GM08714 (cell line): ENCODE data around the gene CCN5.
"Not testable (repeated sequence)": the region's sequence is repeated elsewhere in the genome, so short reads cannot be mapped to it uniquely, and the experiment has no call there.

Source experiments
- H3K4me3 ChIP-seq: fragments of 200-500 bp; sonication (Bioruptor generic); 2 replicates; pipeline ENCODE4 v1.5.1; 2014; ENCODE audit warnings: mild to moderate bottlenecking, low read length, inconsistent platforms
- ZNF274 ChIP-seq: IDR thresholded peaks from 2 replicates; pipeline ENCODE4 v1.6.1; 2012; ENCODE audit warnings: mild to moderate bottlenecking, low read depth, low read length

CCN5 gene

DNA sequence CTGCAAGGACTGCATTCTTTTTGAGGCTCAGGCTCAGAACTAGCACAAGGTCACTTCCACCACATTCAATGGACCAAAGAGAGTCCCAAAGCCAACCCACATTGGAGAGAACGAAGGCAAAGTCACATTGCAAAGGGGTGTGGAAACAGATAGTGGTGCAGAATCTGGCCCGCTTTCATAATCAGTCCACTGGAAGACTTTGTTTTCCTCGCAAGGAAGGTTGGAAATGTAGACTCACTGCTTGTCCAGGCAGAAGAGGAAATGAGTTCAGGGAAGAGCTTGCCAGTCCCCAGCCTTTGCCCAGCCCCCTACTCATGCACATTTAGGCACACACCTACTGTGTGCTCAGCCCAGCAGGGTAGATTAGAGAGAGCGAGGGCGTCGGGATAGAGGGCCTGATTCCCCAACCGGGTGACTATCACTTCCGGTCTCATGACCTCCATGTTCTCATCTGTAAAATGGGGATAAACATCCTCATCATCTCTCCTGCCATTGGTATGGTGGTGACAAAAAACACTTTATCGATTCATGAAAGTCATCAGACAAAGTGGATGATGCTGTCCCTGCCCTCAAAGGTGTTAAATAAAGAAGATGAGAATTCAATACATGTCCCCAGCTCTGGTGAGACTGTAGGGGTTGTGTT, 24.3 kb upstream of the CCN5 start:
- no peak for TF ChIP-seq ZNF274
- H3K4me3 ChIP-seq, result no peak overlapping the region

DNA sequence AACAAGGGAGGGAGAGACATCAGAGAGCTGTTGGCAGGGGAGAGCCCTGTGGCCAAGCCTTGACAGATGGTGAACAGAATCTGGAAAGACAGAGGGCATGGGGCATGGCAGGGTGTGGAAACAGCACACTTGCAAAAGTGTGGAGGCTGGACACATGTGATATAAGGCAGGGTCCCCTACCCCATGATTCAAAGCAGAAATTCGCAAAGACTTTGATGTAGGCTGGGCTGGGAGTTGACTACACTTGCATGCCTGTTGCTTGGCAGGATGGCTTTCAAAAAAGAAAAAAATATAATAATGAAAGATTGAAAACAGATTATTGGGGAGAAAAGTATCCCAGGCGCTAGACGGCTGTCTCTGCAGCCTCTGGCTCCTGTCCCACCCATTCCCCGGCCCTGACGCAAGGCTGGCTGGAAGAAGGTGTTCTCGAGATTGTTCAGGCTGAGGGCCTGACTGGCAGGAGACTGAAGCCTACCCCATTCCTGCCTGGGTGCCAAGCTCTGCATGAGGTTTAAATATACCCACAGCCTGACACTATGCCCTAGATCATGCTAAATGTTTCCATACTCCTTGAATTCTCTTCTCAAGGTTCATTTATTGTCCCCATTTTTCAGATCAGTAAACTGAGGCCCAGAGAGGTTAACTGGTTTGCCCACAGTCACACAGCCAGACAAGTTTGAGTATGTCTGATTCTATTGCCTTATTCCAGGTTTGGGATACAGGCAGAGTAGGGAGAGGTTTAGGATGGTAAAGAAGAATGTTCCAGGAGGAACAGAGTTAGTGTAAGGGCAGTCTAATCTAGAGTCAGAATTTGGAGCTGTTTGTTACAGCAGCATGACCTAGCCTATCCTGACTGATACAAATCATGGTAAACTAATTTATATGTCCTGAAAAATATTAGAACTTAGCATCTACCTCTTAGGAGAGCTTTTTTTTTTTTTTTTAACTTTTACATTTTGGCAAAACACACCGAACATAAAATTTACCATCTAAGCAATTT, 23.4 kb upstream of the CCN5 start:
- no peak overlapping the region for H3K4me3 ChIP-seq
- TF ChIP-seq ZNF274, result no peak

DNA sequence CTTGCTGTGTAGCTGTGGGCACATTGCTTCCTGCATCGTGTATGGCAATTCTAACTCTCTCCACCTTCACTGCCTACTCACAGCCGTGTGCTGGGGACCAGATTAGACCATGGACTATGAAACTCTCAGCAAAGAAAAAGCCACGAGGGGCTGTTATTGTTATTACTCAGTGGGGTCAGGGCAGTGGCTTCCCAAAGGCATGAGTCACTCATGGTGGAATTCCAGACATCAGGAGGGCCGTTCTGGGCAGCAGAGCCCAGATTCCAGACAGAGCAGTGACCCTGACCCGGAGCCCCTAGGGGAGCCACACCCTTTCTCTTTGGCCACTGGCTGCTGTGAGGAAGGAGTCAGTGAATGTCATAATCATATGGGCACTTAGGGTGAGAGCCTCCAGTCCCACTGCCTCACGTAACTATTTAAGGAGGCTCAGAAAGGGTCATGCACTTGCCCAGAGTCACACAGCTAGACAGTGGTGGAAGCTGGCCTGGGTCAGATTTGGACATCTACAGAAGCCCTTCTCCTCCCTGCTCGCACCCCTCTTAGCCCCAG, 22.2 kb upstream of the CCN5 start:
- TF ChIP-seq ZNF274, result no peak
- H3K4me3 ChIP-seq, result no peak overlapping the region

DNA sequence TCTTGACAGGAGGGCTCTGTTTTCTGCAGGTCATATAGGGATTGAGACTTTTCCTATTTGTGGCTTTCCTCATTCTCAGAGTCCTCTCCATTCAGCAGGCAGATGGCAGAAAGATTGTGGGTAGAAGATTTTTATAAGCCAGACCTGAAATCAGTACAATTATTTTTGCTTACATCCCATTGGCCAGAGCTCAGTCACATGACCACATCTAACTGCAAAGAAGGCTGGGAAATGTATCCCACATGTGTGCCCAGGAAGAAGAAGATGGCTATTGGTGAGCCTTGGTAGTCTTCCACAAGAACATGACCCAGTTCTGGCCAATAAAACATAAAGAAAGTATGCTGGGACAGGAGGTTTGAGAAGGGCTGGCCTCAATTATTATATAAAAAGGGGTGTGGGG, 21.5 kb upstream of the CCN5 start:
- H3K4me3 ChIP-seq, result no peak overlapping the region
- no peak for TF ChIP-seq ZNF274

DNA sequence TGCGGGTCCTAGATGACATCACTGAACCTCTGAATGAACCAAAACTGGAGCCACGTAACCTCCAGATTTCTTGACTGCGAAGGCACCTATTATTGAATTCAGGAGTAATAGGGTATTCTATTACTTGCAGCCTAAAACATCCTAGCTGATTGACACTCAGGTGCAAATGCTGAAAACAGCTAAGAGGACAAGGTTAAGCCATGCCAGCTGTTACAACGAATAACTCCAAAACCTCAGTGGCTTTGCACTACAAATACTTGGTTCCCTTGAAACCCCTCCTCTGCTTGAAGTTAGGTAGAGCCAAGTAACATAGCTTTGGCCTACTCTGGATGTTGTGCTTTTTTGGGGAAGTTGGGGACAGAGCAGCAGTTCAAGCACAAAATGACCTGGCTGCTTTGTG, 21.0 kb upstream of the CCN5 start:
- H3K4me3 ChIP-seq, result no peak overlapping the region
- no peak for TF ChIP-seq ZNF274

DNA sequence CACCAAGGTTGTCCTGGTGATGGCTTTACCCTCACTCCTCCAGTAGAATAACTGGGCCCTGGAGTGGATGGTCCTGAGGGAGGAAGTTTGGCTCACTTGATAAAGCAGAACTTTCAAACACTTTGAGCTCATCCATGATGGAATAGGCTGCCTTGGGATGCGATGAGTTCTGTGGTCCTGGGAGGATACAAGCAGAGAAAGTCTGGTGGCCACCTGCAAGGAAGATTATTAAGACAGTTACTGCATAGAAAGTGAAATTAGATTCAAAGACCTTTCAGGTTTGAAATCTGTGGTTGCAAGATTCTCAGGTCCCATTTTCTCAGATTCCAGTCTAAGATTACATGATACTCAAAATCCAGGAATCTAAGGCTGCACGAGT, 19.9 kb upstream of the CCN5 start:
- TF ChIP-seq ZNF274, result no peak
- H3K4me3 ChIP-seq, result no peak overlapping the region

DNA sequence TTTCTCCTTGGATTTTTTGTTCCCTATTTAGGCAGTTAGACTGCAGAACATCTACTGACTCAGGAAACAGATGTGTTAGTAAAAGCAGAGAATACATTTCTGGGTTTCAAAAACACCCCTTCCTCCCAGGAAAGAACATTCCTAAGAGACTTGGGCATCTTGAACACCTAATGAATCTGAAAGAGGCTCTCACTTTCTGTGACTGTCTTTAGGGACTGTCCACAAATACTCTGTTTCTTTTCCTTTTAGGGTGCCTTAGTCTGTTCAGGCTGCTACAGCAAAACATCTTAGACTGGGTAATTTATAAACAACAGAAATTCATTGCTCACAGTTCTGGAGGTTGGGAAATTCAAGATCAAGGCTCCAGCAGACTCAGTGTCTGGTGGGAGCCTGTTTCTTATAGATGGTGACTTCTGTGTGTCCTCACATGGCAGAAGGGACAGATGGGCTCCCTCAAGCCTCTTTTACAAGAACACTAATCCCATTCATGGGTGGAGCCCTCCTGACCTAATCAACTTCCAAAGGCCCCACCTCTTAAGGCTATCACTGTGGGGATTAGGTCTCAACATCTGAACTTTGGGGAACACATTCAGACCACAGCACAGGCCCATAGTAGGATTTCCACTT, 19.4 kb upstream of the CCN5 start:
- TF ChIP-seq ZNF274, result no peak
- H3K4me3 ChIP-seq, result no peak overlapping the region

DNA sequence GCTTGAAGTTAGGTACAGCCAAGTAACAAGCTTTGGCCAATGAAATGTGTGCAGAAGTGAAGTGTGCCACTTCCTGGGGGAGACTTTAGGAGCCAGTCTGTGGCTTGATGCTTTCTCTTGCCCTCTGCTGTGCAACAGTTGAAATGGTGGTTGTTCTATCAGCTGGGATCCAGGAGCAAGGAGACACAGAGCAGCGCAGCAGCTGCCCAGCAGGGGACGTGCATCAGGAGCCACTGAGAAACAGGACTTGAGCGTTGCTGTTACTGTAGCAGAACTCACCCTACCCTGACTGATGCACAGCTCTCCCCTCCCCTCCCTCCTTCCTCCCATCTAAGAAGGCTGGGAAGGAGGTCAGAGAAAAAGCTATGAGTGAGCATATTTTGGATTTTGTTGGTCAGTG, 18.9 kb upstream of the CCN5 start:
- no peak for TF ChIP-seq ZNF274
- H3K4me3 ChIP-seq, result no peak overlapping the region

DNA sequence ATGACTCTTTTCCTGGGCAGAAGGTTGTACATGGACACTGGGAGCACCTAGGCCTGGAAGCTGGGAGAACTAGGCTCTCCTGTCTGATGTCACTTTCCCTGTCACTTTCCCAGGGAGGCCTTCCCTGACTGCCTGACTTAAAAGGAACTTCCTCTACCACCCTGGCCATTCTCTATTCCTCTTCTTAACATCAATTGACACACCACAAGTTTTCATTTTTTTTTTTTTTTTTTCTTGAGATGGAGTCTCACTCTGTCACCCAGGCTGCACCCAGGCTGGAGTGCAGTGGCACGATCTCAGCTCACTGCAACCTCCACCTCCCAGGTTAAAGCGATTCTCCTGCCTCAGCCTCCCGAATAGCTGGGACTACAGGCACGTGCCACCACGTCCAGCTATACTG, 18.1 kb upstream of the CCN5 start:
- not testable (repeated sequence) for H3K4me3 ChIP-seq

DNA sequence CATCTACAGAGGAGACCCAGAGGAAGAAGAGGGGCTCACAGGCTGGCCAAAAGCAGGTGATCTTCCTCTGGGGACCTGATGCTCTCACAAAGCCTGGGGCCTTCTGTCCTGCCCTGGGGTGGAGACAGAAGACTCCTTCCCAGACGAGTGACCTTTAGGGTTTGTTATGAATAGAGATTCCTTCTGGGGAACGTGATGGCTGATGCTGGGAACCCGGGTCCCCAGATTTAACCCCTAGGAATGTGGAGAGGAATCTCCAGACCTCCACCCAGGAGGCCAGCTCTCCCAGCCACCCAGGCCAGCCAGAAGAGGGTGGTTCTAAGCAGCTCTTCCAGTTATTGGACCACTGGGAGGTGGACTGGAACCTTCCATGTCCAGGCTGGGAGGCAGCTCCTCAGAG, 16.8 kb upstream of the CCN5 start:
- TF ChIP-seq ZNF274, result no peak

DNA sequence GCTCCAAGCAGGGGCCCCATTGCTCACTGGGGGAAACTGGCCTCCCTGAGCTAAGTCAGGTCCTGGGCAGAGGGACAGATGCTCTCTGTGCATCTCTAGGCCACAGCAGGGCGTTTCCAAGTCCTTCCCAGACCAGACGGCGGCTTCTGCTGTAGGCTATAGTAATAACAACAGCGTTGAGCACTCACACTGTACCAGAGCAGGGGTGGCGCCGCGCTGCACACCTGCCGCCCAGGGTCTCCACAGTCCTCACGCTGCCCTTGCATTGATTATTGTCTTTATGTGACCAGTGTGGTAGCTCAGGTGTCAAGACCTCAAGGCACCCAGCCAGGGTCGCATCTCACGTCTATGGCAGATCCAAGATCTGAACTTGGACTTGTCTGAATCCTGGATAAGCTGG, 14.9 kb upstream of the CCN5 start:
- TF ChIP-seq ZNF274, result no peak
- no peak overlapping the region for H3K4me3 ChIP-seq

More for the DNA sequence above, 16.8 kb upstream of the CCN5 start:
- no peak overlapping the region for H3K4me3 ChIP-seq

DNA sequence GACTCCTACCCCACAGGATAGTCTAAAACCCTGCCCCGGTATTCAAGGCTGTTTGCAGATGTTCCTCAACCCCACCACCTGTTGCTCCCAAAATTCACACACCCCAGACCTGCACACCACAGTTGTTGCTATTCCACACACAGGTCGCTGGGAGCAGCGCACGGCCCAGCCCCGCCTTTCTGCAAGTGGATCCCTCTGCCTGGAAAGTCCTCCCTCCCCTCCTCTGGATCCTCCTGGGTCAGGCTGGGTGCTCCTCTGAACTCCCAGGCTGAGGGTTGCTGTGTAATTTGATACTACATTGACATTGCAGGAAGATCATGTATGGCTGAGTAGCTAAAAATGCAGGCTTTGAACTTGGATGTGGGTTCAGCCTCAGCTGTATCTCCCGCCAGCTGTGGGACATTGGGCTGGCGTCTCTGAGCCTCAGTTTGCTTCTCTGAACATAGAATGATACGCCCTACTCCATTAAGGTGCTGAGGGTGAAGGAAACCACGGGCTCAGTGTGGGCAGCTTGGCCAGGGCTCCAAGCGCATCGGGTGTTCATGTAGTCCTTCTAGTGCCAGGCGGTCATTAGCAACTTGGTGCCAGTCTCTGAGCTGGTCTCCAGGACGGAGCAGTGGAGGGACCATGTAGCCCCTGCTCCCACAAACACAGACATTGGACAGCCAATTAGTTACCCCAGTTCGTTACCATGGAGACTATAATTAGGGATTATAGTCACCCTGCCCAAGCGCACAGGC, 13.9 kb upstream of the CCN5 start:
- no peak for TF ChIP-seq ZNF274
- H3K4me3 ChIP-seq, result no peak overlapping the region

DNA sequence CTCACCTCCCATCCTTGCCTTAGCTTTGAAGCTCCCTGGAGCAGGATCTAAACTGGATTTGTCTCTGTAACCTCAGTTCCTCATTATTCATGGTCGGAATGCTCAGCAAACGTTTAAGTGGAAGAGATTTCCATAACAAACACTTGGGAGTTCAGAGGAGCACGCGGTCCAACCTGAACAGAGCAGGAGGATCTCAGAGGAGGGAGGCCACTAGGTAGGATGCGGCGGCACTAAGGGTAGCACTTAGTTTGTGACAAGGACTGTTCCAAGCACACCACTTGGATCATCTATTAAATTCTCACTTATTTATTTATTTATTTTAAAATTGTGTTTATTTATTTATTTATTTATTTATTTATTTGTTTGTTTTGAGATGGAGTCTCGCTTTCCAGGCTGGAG, 13.3 kb upstream of the CCN5 start:
- no peak overlapping the region for H3K4me3 ChIP-seq
- no peak for TF ChIP-seq ZNF274

DNA sequence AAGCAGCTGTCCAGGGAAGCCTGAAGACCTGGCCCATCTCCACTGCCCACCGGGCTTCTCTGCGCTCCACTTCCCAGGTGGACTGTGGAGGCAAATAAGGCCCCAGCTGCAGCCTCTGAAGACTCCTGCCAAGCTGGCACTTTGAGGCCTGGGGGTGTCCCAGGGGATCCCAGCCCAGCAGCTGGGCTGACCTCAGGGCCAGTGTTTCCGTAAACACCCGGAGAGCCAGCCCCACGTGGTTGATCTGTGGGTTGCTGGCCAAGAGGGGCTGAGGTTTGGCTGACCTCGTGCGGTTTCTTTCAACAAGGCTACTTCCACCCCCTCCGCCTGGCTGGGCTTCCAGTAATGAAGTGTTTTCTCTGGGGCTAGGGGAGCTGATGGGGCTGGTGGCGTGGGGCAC, 12.4 kb upstream of the CCN5 start:
- TF ChIP-seq ZNF274, result no peak
- H3K4me3 ChIP-seq, result no peak overlapping the region
